Activated B cell treated with CpG ODN at 0.5 μM for 24 hours (primary cell): ENCODE results near the gene MPV17L2. TPM values are rescaled to one million over a fixed set of nuclear protein-coding genes. Genes with fewer than 3 reads are reported as not detected.

Experiments used
- ATAC-seq: fragments of 200-7000 bp; cut with Tn5 transposase; one replicate; pipeline ENCODE4 v1.10.0; 2021; ENCODE audit warnings: low read depth, mild to moderate bottlenecking, moderate library complexity
- CTCF ChIA-PET: fragments of 350-600 bp; sonication (Branson Sonifier 250); formaldehyde crosslinking; loops from one replicate; lab custom pipeline; 2021; ENCODE audit warnings: antibody characterized with exemption; lab: Charles Lee
- POLR2A ChIA-PET: fragments of 350-600 bp; sonication (Branson Sonifier 250); formaldehyde crosslinking; loops from one replicate; lab custom pipeline; 2021; ENCODE audit warnings: antibody characterized with exemption; lab: Charles Lee
- DNase-seq: peaks from one replicate; pipeline ENCODE4 v3.0.0; 2022
- H3K27ac Mint-ChIP-seq: one replicate; pipeline ENCODE4 v1.8.0; 2020; ENCODE audit warnings: mixed read lengths
- H3K27me3 Mint-ChIP-seq: one replicate; pipeline ENCODE4 v1.8.0; 2021; ENCODE audit warnings: mixed read lengths
- H3K36me3 Mint-ChIP-seq: one replicate; pipeline ENCODE4 v1.8.0; 2021; ENCODE audit warnings: low read depth, mixed read lengths
- H3K4me1 Mint-ChIP-seq: one replicate; pipeline ENCODE4 v1.8.0; 2021; ENCODE audit warnings: mixed read lengths
- H3K4me3 Mint-ChIP-seq: one replicate; pipeline ENCODE4 v1.8.0; 2020; ENCODE audit warnings: mild to moderate bottlenecking, mixed read lengths
- H3K9me3 Mint-ChIP-seq: one replicate; pipeline ENCODE4 v1.8.0; 2020; ENCODE audit warnings: mixed read lengths
- CTCF ChIP-seq: fragments of 200-600 bp; IDR thresholded peaks from one replicate; pipeline ENCODE4 v1.8.0; 2022; ENCODE audit warnings: antibody characterized with exemption, mild to moderate bottlenecking
- intact Hi-C: fragments of 100-400 bp; cut with micrococcal nuclease; formaldehyde crosslinking; loops from one replicate; pipeline ENCODE4 v1.15.1; 2024
- total RNA-seq: library from RNA; stranded (reverse); gene quantifications from 2 replicates; pipeline ENCODE4 v1.2.3, GENCODE V29; 2022

The MPV17L2 gene
- 17.3 and 17.9 TPM in 2 replicates for total RNA-seq

GRCh38 chr19:18192673-18193387 lies at the start of gene MPV17L2:
Gene MPV17L2, plus strand, starts transcription at chr19:18193218. Its CDS starts 64 bp downstream, at chr19:18193282.
- intact Hi-C loops = loop anchor here (1.0 to 5.0 kb wide), 7 partner anchors 11 to 329 kb away; partner anchors contain the start of genes ELL, IFI30, LSM4 and RAB3A
- H3K4me3 Mint-ChIP-seq = peak within 1 kb of the TSS; percentile 87
- H3K36me3 Mint-ChIP-seq = peaks cover 22% of the 10 kb centered on the region
- TF ChIP-seq CTCF = no peak
- H3K4me1 Mint-ChIP-seq = peaks cover 40% of the 10 kb centered on the region
- CTCF ChIA-PET = interaction anchor here (0.9 to 2.3 kb wide), 20 partner anchors 9 to 255 kb away, joined by 3 to 23 read pairs (median 7); partner anchors contain the start of genes IFI30 and RAB3A
- peak; percentile 90 for DNase-seq
- H3K9me3 Mint-ChIP-seq = no peaks in the 10 kb centered on the region
- H3K27ac Mint-ChIP-seq = peak within 1 kb of the TSS; percentile 95
- peak; percentile 83 for ATAC-seq
- POLR2A ChIA-PET = interaction anchor here (0.6 to 19.0 kb wide), 28 partner anchors 8 to 260 kb away, joined by 3 to 437 read pairs (median 7); partner anchors contain the start of genes ARRDC2, CCDC124, IFI30 and IQCN
- no peaks in the 10 kb centered on the region for H3K27me3 Mint-ChIP-seq

GRCh38 chr19:18143902-18144301 lies 49.1 kb upstream of the MPV17L2 start:
- no peak for ATAC-seq
- Mint-ChIP-seq H3K4me3 (no peak overlapping the region), H3K4me1 (no peaks in the 10 kb centered on the region), H3K27ac (no peak overlapping the region), H3K9me3 (no peaks in the 10 kb centered on the region), H3K27me3 (no peaks in the 10 kb centered on the region), H3K36me3 (peaks cover 81% of the 10 kb centered on the region)
- intact Hi-C loops = no loop called here
- ChIA-PET POLR2A (interaction anchor here (0.6 to 1.1 kb wide), 2 partner anchors 22 to 25 kb away, joined by 3 read pairs; no protein-coding TSS in a partner anchor), CTCF (no interaction called here)
- DNase-seq = no peak
- no peak for TF ChIP-seq CTCF

GRCh38 chr19:18144361-18144760 lies 48.7 kb upstream of the MPV17L2 start:
- DNase-seq = no peak
- no peak for TF ChIP-seq CTCF
- POLR2A ChIA-PET = interaction anchor here (0.6 kb wide), 1 partner anchor 91 kb away, joined by 8 read pairs; no protein-coding TSS in a partner anchor
- no peak overlapping the region for H3K27ac Mint-ChIP-seq
- peaks cover 81% of the 10 kb centered on the region for H3K36me3 Mint-ChIP-seq
- no peaks in the 10 kb centered on the region for H3K9me3 Mint-ChIP-seq
- CTCF ChIA-PET = no interaction called here
- no peak for ATAC-seq
- H3K4me1 Mint-ChIP-seq = no peaks in the 10 kb centered on the region
- H3K27me3 Mint-ChIP-seq = no peaks in the 10 kb centered on the region
- H3K4me3 Mint-ChIP-seq = no peak overlapping the region
- intact Hi-C loops = no loop called here

GRCh38 chr19:18144906-18145305 lies 48.1 kb upstream of the MPV17L2 start:
- intact Hi-C loops = no loop called here
- Mint-ChIP-seq H3K9me3 (no peaks in the 10 kb centered on the region), H3K27me3 (no peaks in the 10 kb centered on the region), H3K27ac (no peak overlapping the region), H3K36me3 (peaks cover 80% of the 10 kb centered on the region), H3K4me3 (no peak overlapping the region), H3K4me1 (no peaks in the 10 kb centered on the region)
- DNase-seq (no peak), ATAC-seq (no peak)
- POLR2A ChIA-PET = interaction anchor here (0.6 to 0.7 kb wide), 2 partner anchors 92 to 346 kb away, joined by 3 to 8 read pairs; no protein-coding TSS in a partner anchor
- no peak for TF ChIP-seq CTCF
- CTCF ChIA-PET = interaction anchor here (1.4 kb wide), 1 partner anchor 207 kb away, joined by 3 read pairs; no protein-coding TSS in a partner anchor

- no peak for DNase-seq
- H3K36me3 Mint-ChIP-seq = peaks cover 78% of the 10 kb centered on the region
- no peaks in the 10 kb centered on the region for H3K27me3 Mint-ChIP-seq
- H3K4me3 Mint-ChIP-seq = no peak overlapping the region
- H3K27ac Mint-ChIP-seq = no peak overlapping the region
- CTCF ChIA-PET = interaction anchor here (1.4 kb wide), 1 partner anchor 207 kb away, joined by 3 read pairs; no protein-coding TSS in a partner anchor
- intact Hi-C loops = no loop called here
- ATAC-seq = no peak
- H3K9me3 Mint-ChIP-seq = no peaks in the 10 kb centered on the region
- POLR2A ChIA-PET = interaction anchor here (0.7 kb wide), 1 partner anchor 347 kb away, joined by 3 read pairs; no protein-coding TSS in a partner anchor
- TF ChIP-seq CTCF = no peak
- H3K4me1 Mint-ChIP-seq = no peaks in the 10 kb centered on the region
Measured at GRCh38 chr19:18145391-18145999, 47.5 kb upstream of the MPV17L2 start.
